Measurements from ENCODE around the gene TMCC2.

TMCC2 gene

DNA sequence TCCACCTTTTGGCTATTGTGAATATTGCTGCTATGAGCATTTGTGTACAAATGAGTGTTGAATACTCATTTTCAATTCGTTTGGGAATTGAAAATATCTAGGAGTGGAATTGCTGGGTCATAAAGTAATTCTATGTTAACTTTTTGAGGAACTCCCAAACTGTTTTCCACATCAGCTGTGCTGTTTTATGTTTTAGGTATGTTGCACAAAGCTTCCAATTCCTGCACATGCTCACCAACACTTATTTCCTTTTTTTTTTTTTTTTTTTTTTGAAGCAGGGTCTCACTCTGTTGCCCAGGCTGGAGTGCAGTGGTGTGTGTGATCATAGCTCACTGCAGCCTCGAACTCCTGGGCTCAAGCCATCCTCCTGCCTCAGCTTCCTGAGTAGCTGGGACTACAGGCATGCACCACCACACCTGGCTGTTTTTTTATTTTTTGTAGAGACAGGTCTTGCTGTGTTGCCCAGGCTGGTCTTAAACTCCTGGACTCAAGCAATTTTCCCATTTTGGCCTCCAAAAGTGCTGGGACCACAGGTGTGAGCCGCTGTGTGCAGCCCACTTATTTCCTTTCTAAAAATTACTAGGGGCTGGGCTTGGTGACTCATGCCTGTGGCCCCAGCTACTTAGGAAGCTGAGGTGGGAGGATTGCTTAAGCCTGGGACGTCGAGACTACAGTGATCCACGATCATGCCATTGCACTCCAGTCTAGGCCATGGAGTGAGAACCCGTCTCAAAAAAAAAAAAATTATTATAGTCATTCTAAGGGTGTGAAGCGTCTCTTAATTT is 33.4 kb downstream of the TMCC2 start:
- no peak for DNase-seq (ENCODE audit: low spot score)

DNA sequence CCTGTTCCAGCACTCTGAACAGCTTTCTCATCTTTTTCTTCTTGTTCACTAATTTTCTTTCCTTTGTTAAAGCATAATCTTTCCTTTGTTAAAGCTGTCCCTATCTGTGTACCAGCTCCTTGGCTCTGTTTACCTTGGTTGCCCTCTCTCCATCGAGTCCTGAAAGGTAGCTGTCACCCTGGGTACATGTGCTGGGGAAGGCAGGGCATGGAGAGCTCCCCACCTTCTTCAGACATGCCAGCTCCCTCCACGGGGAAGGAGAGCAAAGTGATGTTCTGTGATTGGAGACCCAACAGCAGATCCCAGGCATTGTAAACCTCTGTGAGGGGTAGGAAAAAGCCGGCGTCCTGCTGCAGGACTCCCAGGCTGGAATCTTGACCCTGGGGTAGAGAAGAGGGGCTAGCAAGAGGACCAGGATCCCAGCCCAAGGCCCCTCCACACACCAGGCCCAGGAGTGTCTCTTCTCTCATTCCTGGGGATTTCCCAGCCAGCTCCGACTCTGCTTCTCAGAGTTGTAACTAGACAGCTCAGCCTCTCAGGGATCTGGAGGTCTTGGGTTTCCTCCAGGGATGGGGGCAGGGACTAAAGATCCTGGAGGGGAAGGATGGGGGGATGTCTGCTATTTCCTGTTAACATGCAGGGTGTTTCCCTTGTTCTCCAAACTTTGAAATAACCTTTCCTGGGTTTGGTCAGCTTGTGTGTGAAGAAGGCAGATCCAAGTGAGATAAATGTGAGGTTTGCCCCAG is 34.4 kb downstream of the TMCC2 start:
- no peak for DNase-seq (ENCODE audit: low spot score)

DNA sequence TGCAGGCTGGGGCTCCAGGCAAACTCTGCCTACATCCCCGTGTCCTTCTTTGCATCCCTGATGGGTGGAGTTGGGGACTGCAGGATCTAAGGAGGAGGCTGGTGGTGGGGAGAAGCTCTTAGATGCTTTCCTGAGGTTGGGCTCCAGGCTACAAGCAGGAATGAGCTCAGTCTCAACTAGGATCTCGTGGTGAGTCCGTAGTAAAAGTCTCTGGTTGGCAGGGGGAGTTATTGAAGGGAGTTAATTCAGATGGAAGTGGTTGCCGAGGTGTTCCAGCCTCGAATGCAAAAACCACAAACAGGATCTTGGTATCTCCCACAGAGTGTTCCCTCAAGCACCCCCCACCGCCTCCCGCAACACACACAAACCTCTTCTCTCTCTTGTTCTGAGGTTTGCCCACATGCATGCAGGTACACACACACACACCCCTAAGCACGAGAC is 35.0 kb downstream of the TMCC2 start:
- DNase-seq (ENCODE audit: low spot score), result no peak

DNA sequence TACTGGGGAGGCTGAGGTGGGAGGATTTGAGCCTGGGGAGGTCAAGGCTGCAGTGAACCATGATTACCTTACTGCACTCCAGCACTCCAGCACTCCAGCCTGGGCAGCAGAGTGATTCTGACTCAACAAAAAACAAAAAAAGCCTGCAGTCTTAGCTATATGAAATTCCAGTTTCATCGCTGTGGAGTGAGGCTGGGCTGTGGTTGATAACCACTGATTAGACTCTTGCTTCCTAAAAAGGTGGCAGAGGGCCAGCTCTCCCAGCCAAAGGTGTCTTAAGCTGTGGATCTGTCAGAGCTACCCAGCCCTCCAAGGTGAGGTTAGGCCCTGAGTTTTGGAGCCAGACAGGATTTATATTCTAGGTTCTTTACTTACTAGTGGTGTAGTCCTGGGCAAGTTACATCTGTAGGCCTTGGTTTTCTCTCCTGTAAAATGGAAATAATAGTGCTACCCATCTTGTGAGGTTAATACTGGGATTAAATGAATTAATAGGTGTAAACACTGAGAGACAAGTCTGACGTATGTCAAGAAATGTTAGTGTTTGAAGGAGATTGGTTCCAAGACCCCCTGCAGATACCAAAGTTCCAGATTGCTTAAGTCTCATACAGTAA is 35.9 kb downstream of the TMCC2 start:
- DNase-seq (ENCODE audit: low spot score), result no peak

DNA sequence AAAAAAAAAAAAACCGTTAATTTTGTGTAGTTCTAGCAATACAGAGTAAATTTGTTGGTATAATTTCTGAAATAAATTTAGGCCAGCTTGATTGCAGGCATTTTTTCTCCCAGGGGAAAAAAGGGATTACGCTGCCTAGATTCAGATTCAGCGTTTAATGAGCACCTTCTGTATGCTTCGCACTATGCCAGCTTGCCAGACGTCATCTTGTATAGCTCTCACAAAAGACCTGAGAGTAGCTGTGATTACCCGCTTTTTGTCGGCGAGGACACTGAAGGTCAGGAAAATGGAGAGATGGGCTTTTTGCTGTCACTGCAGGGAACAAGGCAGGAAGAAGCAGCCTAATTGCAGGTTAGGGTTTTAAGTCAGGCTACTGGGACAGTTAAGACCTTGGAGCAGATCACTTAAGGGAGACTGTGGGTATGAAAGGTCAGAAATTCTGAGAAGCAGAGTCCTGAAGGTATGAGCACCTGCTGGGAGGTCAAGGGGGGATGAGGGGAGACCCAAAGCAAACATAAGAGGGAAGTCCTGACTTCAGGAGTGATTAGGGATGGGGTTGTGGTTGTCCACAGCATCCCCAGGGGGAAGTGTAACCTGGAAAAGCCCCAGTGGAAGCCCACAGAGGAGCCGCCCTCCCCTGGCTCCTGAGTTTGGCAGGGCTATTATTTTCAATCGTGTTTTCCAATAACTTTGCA is 39.0 kb downstream of the TMCC2 start:
- no peak for DNase-seq (ENCODE audit: low spot score)

DNA sequence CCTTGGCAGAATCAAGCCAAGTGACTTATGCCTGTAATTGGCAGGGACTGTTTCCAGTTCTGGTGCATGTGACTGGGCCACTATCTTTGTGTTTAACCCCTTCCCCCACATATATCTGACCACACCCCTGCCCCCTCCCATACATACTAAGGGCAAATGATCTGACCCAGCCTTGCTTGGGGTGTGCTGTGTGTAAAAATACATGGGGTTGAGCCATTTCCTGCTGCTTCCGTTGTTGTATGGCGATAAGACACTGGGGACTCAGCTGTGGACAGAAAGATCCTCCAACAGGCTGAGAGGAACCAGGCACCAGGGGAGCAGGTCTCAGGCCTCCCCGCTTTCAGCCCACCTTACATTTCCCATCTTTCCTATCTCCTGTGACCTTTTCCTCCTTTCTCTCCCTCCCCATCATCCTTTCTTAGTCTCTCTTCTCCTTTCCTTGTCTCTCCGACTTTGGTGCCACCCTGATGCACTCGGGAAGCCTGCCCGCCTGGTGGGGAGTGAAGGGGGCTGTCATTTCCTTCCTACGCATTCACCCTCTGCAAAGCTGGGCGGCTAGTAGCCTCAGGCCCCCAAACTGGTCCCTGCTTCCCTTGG is 39.7 kb downstream of the TMCC2 start:
- no peak for DNase-seq (ENCODE audit: low spot score)

DNA sequence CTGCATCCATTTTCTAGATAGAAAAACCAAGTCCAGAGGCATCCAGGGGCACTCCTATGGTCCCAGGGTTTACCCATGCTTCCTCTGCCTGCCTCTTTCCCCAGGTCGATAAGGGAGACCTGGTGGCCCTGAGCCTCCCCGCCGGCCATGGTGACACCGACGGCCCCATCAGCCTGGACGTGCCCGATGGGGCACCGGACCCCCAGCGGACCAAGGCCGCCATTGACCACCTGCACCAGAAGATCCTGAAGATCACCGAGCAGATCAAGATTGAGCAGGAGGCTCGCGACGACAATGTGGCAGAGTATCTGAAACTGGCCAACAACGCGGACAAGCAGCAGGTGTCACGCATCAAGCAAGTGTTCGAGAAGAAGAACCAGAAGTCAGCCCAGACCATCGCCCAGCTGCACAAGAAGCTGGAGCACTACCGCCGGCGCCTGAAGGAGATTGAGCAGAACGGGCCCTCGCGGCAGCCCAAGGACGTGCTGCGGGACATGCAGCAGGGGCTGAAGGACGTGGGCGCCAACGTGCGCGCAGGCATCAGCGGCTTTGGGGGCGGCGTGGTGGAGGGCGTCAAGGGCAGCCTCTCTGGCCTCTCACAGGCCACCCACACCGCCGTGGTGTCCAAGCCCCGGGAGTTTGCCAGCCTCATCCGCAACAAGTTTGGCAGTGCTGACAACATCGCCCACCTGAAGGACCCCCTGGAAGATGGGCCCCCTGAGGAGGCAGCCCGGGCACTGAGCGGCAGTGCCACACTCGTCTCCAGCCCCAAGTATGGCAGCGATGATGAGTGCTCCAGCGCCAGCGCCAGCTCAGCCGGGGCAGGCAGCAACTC is 41.3 kb downstream of the TMCC2 start:
- DNase-seq (ENCODE audit: low spot score), result no peak

DNA sequence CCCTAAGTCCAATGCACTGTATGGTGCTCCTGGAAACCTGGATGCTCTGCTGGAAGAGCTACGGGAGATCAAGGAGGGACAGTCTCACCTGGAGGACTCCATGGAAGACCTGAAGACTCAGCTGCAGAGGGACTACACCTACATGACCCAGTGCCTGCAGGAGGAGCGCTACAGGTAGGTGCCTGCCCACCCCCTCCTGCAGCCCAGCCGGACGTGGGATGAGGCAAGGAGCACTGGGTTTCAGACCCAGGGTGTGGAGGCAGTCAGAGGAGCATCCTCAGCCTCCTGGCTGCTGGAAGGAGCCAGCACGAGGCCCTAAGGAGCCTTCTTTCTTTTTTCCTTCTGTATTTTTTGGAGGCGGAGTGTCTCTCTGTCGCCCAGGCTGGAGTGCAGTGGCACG is 42.0 kb downstream of the TMCC2 start:
- no peak for DNase-seq (ENCODE audit: low spot score)

DNA sequence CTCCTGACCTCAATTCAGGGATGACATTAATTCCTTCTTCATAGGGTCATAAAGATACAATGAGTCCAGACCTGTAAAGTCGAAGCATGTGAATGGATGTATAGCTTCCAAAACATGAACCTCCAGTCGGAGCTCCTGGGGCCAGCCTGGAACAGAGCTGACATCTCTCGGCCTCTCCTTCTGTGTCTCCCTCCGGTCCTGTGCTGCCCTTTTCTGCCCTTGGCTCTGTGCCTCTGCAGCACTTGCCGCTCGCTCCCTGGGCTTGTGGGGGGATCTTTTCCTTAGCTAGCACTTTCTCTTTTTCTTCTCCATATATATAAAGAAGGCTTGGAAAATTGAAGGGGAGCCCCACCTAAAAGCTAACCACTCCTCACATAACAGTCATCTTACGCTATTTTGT is 42.5 kb downstream of the TMCC2 start:
- no peak for DNase-seq (ENCODE audit: low spot score)

DNA sequence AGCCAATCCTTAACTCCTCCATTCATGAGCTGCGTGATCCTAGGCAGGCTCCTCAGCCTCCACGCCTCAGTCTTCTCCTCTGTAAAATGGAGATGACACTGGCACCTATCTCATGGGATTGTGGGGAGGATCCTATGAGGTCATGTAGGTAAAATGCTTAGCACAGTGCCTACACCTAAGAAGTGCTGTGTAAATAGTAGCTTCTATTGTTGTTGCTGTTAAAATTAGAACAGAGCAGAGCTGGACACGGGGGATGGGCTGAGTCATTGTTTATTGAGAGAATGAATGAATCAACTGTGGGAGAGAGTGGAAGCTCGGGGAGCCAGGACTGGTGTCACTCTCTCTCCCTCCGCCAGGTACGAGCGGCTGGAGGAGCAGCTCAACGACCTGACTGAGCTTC is 43.0 kb downstream of the TMCC2 start:
- peak; percentile 85 for DNase-seq (ENCODE audit: low spot score)

DNA sequence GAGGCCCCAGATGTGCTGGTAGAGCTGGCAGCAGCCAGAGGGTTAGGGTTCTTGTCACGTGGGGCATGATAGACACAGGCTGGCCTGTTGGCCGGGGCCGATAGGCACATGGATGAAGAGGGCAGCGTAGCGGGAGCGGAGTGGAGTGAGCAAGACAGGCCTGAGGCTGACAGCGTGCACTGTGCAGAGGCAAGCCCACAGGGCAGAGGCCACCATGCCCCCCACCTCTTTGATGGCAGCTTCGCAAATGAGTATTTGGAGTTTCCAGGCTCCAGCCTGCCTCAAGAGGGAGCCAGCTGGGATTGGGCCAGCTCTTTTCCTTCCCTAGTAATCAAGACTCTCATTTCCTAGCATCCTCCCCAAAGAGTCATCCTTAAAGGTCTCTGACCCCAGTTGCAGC is 43.5 kb downstream of the TMCC2 start:
- no peak for DNase-seq (ENCODE audit: low spot score)

DNA sequence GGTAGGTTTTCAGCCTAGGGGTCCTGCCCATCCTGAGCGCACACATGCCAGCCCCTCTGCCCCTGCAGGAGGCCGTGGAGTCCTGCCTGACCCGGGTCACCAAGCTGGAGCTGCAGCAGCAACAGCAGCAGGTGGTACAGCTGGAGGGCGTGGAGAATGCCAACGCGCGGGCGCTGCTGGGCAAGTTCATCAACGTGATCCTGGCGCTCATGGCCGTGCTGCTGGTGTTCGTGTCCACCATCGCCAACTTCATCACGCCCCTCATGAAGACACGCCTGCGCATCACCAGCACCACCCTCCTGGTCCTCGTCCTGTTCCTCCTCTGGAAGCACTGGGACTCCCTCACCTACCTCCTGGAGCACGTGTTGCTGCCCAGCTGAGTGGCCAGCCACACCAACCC is 44.0 kb downstream of the TMCC2 start:
- DNase-seq (ENCODE audit: low spot score), result no peak

DNA sequence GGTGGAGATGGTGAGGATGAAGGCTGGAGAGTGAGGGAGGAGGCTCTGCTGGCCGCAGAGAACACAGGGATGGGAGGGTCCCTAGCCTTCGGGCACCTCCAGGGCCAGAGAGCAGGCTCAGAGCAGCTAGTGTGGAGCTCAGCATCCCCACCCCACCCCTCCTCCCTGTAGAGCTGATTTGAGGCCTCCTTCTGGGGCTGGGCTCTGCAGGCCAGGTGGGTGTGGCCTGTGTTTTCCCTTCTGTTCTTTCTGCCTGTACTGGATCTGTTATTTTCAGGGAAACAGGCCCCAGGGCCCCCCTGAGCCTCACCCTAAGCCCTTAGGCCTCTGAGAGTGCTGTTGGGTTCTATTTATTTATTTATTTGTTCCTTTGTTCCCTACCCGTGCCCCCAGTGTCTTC is 44.8 kb downstream of the TMCC2 start:
- DNase-seq (ENCODE audit: low spot score), result no peak

DNA sequence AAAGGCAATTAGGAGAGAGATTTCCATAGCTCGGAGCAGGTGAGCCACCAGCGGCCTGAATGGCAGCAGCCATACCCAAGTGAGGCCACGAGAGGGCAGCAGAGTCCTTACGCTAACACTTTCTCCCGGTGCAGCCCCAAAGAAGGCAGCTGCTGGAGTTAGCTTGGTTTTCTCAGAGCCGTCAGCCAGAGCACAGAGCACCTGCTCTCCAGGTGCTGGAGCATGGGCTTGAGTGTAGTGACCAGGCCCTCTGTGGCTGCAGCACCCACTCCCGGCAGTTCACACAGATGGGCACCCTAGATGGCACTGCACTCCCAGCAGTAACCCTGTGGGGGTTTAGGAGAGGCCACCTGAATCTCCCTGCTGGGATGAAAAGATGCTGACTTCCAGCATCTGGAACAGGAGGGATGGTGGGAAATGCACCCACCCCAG is 45.8 kb downstream of the TMCC2 start:
- DNase-seq (ENCODE audit: low spot score), result peak; percentile 79

DNA sequence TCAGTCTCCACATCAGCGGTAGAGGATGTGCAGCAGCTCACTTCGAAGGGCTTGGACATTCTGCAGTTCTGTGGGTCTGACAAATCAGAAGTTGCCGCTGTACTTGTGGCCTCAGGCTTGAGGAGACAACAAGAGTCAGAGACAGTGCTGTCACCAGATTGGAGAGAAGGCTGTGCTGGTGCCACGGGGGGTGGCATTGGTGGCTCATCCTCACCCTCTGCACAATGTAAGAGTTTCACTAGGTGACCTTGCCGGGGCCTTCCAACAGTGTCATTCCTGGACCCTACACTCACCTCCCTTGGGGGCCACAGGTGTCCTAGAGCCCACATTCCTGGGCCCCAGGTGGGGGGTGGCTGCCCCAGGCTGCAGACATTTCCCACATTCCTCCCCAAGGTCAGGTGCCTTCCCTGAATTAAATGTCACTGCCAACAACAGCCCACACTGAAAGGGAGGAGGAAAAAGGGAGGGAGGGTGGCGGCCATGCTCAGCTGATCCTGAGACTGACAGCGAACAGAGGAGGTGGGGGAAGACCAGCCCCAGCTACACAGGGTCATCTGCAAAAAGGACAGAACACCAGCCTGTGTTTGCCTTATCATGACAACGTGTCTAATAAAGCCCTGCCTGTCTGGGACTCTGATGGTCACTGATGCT is 46.4 kb downstream of the TMCC2 start:
- no peak for DNase-seq (ENCODE audit: low spot score)

DNA sequence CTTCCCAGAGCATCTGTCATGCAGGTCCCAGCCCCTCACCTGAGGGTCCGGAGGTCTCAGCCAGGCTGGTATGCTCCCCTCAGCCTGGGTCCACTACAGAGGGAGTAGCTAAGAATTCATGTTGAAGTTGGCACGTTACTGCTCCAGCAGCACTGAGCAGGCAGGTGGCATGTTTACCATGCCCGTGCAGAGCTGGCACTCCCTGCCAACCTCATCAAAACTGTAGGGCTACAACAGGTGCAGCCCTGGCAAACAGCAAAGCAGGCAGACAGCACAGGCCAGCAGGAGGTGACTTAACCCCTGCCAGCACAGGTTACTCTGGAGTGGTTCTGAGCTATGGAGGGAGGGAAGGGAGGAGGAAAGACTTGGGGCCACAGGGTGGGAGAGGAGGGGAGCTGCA is 47.4 kb downstream of the TMCC2 start:
- peak; percentile 42 for DNase-seq (ENCODE audit: low spot score)

DNA sequence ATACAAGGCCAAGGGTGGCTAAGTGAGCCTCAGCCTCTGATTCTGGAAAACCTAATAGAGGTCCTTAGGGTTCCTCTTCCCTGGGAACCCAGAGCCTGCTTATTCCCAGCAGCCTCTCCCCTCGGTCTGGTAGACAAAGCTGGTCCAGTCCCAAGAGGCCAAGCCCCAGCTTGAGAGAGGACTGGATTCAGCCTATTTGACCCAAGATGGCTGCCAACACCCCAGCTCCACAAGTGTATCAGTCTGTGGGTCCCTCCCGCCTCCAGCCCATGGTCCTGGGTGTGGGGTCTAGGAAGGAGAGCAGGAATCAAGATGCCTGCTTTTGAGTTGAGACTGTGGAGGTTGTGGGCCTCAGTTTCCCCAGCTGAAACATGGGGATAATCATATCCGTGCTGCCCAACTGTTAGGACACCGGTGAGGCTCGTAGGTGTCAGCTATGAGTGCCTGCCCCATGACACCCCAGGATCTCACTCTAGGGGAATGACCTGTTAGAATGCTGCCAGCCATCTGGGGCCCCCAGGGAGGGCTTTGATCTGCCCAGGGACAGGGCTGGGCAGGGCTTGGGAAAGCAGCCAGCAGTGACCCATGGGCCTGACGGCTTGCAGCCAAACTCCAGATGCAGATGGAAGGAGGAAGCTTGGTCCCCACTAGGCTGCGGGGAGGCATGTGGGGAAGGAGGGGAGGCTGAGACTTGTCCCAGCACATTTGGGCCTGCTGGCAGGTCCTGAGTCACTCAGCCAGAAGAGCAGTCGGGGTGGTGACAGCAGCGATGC is 48.4 kb downstream of the TMCC2 start:
- DNase-seq (ENCODE audit: low spot score), result no peak

DNA sequence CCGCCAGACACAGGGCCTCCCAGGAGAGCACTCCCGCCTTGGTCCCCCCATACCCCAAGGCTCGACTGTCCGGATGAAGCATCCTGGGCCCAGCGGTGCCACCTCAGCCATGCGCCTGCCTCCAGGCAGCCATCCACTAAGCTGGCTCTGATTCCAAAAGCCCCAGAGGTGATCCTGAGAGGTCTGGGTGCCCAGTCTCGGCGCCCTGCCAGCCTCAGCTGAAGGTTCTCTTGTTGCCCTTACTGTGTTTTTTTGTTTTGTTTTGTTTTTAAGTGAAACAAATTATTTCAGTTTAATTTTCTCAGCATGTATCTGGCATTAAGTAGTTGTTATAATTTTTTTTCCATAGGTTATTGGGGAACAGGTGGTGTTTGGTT is 48.9 kb downstream of the TMCC2 start:
- no peak for DNase-seq (ENCODE audit: low spot score)

DNA sequence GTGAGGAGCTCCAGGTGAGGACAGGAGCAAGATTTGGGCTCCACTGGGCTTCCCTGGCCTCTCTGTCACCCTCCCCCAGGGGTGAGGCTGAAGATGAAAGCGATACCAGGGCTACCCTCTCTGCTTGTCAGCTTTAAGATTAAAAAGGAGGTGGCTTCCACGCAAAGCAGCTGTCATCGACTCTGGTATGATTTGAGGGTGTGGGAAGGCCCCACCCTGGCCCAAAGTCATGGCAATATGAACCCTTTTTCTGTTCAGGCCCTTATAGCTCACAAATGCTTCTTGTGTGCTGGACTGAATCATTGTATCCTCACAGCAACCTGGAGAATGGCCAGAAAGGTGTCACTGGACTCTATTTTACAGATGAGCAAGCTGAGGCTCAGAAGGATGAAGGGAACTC is 52.2 kb downstream of the TMCC2 start:
- no peak for DNase-seq (ENCODE audit: low spot score)

Measured in SW480 (cell line).